ENCODE results near the gene RBM4B. TPM values are rescaled to one million over a fixed set of nuclear protein-coding genes. Genes with fewer than 3 reads are reported as not detected.

The RBM4B gene
- total and polyA plus RNA-seq, 2 of the 4 experiments (the other 2 are of a cell fraction) = 23.1 to 26.7 TPM

DNA sequence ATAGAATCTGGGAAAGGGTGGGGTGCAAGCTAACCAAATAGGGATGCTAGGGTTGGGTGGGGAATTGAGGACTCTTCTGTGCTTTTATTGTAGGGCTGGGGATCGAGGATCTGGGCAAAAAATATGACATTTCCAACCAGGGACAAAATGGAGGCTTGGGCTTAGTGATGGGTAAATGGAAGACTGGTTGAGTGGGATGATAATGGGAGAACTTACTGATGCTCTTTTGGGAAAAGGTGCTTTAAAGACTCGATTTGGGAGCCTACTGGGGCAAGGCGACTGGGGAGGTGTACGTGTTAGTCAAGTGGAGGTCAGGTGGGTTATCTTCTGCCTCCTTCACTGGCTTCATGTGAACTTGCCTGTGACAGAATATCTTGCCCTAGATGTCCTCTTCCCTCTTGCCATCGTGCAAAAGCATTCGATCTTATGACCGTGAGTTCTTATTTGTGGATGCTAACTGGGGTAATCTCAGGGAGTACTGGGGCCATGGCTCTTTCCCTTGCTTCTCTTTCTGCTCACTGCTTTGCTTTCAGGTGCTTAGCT is 49.6 kb downstream of the RBM4B start:
- Histone ChIP-seq H4K20me1 (ENCODE audit: insufficient read depth, low read length) (peaks cover 94% of the 10 kb centered on the region), H4K5ac (ENCODE audit: low read depth, low read length) (no peak overlapping the region), H2BK20ac (ENCODE audit: low read depth, low read length) (no peak overlapping the region), H2BK15ac (ENCODE audit: low read depth, low read length) (no peak overlapping the region), H3K56ac (ENCODE audit: extremely low read depth, insufficient read depth, low read length) (no peak overlapping the region), H3K9ac (ENCODE audit: low read depth, low read length) (no peak overlapping the region), H2AK5ac (ENCODE audit: low read depth, low read length) (no peak overlapping the region), H3K79me1 (ENCODE audit: low read depth in 1 of 2, low read length in 2 of 2) (peaks cover 31 to 80% of the 10 kb centered on the region in 2 experiments), H3K4me1 (ENCODE audit: control insufficient read depth, insufficient read depth, low read length) (peaks cover 2% of the 10 kb centered on the region; the same call in 1 of the 2 replicates), H2AK9ac (replicated peaks; ENCODE audit: low read depth, low read length, poor library complexity) (peak overlapping the region; percentile 56), H3K9me1 (ENCODE audit: insufficient read depth, low read length) (peaks cover 36% of the 10 kb centered on the region), H3K4me3 (ENCODE audit: insufficient read depth, low read depth, low read length) (no peak overlapping the region), H3K18ac (ENCODE audit: low read depth, low read length) (no peak overlapping the region), H4K8ac (ENCODE audit: low read depth in 2 of 2, low read length in 2 of 2) (no peak overlapping the region), H3K36me3 (ENCODE audit: control insufficient read depth, insufficient read depth, low read length) (peaks cover 67% of the 10 kb centered on the region), H3K27me3 (ENCODE audit: control insufficient read depth, insufficient read depth, low read length) (no peaks in the 10 kb centered on the region), H2BK5ac (ENCODE audit: low read depth, low read length, poor library complexity, severe bottlenecking) (no peak overlapping the region), H3K4me2 (ENCODE audit: low read depth, low read length) (no peak overlapping the region), H3K27ac (ENCODE audit: insufficient read depth, low read length) (no peak overlapping the region), H3K23ac (ENCODE audit: low read depth, low read length) (no peak overlapping the region), H2BK120ac (ENCODE audit: low read depth, low read length) (no peak overlapping the region), H3K14ac (replicated peaks; ENCODE audit: low read depth, low read length) (no peak overlapping the region), H3K4ac (ENCODE audit: low read depth, low read length) (no peak overlapping the region), H3K9me3 (ENCODE audit: control insufficient read depth, insufficient read depth, low read length) (no peaks in the 10 kb centered on the region), H4K91ac (ENCODE audit: insufficient read depth, low read depth, low read length) (no peak overlapping the region), H2AFZ (replicated peaks; ENCODE audit: low read length, poor library complexity) (no peak overlapping the region)
- ChIA-PET POLR2A (ENCODE audit: unreplicated experiment) (no interaction called here), CTCF (no interaction called here)
- intact Hi-C loops (cut with micrococcal nuclease) (no loop called here), in situ Hi-C loops (cut with MboI; ENCODE audit: low sequenced_read_pairs) (no loop called here), dilution Hi-C loops (cut with HindIII; ENCODE audit: low sequenced_read_pairs, unreplicated experiment) (no loop called here)
- no TSS peak for BruUV-seq (replicated peaks)
- TF ChIP-seq RAD21 (IDR thresholded peaks at IDR 0.05; ENCODE audit: low read length) = no peak
- no peak for TF ChIP-seq MAZ (IDR thresholded peaks at IDR 0.05; ENCODE audit: borderline replicate concordance, low read depth, low read length)
- TF ChIP-seq CHD1 (IDR thresholded peaks at IDR 0.05; ENCODE audit: low read depth, low read length) = no peak
- TF ChIP-seq MAFK (IDR thresholded peaks at IDR 0.05; ENCODE audit: low read depth, low read length) = no peak
- no peak for ATAC-seq (ENCODE audit: low read depth)
- DNase-seq = no peak
- no CpG with 5 or more reads among the region's 7 CpGs for WGBS, 2 experiments (ENCODE audit: extremely low coverage in 2 of 2, insufficient read length in 1 of 2)
